Lower lobe of right lung (tissue), 2 donors: ENCODE data around the gene AMER3. TPM values are rescaled to one million over a fixed set of nuclear protein-coding genes. Genes with fewer than 3 reads are reported as not detected.

Source experiments
- ATAC-seq, 2 donors: fragments of 200-7000 bp; cut with Tn5 transposase; one replicate each; pipeline ENCODE4 v1.9.1; 2020 to 2022; ENCODE audit warnings: mild to moderate bottlenecking in 2 of 2, moderate library complexity in 2 of 2
- DNase-seq: peaks from one replicate; pipeline ENCODE4 v3.0.0-alpha.2; 2020
- H3K27ac ChIP-seq: fragments of 200-600 bp; one replicate; pipeline ENCODE4 v1.8.0; 2022
- H3K27me3 ChIP-seq: fragments of 200-600 bp; one replicate; pipeline ENCODE4 v1.8.0; 2022; ENCODE audit warnings: low read depth
- H3K36me3 ChIP-seq: fragments of 200-600 bp; one replicate; pipeline ENCODE4 v1.8.0; 2022; ENCODE audit warnings: mild to moderate bottlenecking
- H3K4me1 ChIP-seq: fragments of 200-600 bp; one replicate; pipeline ENCODE4 v1.8.0; 2022
- H3K4me3 ChIP-seq: fragments of 200-600 bp; one replicate; pipeline ENCODE4 v1.8.0; 2022; ENCODE audit warnings: mild to moderate bottlenecking
- H3K9me3 ChIP-seq: fragments of 200-600 bp; one replicate; pipeline ENCODE4 v1.8.0; 2022
- intact Hi-C: fragments of 100-400 bp; cut with DNase I; formaldehyde crosslinking; loops from one replicate; pipeline ENCODE4 v1.11.0; 2022
- total RNA-seq: library from RNA; stranded (reverse); fragmentation: NEBNext Ultra II Directional; extraction: Animal tissue kit (Norgen Biotek cat#: 25700); gene quantifications from one replicate; pipeline ENCODE4 v1.2.1, GENCODE V29; 2021
- TF ChIP-seq, protein P1 (sequence below): fragments of 200-600 bp; IDR thresholded peaks from one replicate; pipeline ENCODE4 v1.8.0; 2022; ENCODE audit warnings: antibody characterized with exemption, mild to moderate bottlenecking
- donor health status: DM: no; HTN: yes; CAD: no; lungs with severe emphysema.

AMER3 gene
- total RNA-seq, 1 donor from 2014 or later, result not detected

DNA sequence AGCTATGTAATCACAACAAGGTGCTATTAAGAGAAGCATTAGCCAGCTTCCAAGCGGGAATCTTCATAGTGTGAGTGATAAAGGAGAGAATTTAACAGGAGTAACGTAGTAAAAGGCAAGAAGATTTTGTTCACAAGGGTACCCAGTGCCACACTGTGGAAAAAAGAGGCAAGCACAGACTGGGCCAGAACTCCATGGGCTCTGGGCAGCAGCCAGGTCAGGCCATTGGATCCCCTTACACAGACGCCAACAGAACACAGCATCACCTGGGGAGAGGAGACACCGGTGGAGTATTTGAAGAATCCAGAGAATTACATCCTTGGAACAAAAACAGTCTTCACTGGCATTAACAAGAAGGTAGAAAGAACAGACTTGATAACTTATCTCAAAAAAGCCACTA lies 21.2 kb downstream of the AMER3 start:
- DNase-seq (no peak), ATAC-seq (no peak)
- Histone ChIP-seq H3K36me3 (no peaks in the 10 kb centered on the region), H3K27ac (no peak overlapping the region), H3K4me1 (no peaks in the 10 kb centered on the region), H3K27me3 (no peaks in the 10 kb centered on the region), H3K9me3 (no peaks in the 10 kb centered on the region), H3K4me3 (no peak overlapping the region)
- TF ChIP-seq, protein P1, sequence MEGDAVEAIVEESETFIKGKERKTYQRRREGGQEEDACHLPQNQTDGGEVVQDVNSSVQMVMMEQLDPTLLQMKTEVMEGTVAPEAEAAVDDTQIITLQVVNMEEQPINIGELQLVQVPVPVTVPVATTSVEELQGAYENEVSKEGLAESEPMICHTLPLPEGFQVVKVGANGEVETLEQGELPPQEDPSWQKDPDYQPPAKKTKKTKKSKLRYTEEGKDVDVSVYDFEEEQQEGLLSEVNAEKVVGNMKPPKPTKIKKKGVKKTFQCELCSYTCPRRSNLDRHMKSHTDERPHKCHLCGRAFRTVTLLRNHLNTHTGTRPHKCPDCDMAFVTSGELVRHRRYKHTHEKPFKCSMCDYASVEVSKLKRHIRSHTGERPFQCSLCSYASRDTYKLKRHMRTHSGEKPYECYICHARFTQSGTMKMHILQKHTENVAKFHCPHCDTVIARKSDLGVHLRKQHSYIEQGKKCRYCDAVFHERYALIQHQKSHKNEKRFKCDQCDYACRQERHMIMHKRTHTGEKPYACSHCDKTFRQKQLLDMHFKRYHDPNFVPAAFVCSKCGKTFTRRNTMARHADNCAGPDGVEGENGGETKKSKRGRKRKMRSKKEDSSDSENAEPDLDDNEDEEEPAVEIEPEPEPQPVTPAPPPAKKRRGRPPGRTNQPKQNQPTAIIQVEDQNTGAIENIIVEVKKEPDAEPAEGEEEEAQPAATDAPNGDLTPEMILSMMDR, result no peak
- intact Hi-C loops, result no loop called here

GRCh38 chr2:130778781-130779180 lies 23.4 kb downstream of the AMER3 start:
- Histone ChIP-seq H3K9me3 (no peaks in the 10 kb centered on the region), H3K4me3 (no peak overlapping the region), H3K4me1 (no peaks in the 10 kb centered on the region), H3K36me3 (no peaks in the 10 kb centered on the region), H3K27ac (no peak overlapping the region), H3K27me3 (no peaks in the 10 kb centered on the region)
- intact Hi-C loops, result no loop called here
- ATAC-seq (no peak), DNase-seq (no peak)
- TF ChIP-seq, protein P1, result no peak

DNA sequence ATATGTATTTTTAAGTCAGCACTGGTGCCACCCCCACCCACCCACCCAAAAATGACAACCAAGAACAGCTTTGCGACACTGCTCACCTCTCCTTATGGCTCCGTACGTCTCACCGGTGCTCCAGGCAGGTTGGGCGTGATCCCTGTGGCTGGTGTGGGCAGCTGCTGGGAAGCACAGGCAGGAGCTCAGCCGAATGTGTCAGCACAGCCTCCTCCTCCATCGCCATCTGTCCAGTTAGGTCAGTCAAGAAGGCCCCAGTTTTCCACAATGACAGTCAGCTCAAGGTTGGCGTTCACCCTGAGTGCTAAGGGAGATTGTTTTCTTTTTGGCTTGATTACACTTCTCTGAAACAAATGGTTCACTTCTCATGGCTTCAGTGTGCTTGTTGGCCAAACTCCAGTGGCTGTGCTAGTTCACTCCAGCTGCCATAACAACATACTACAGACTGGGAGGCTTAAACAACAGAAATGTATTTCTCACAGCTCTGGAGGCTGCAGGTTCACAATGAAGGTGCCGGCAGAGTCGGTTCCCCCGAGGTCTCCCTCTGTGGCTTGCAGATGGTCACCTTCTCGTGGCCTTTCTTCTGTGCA lies 30.2 kb downstream of the AMER3 start:
- Histone ChIP-seq H3K36me3 (no peaks in the 10 kb centered on the region), H3K27ac (no peak overlapping the region), H3K4me1 (no peaks in the 10 kb centered on the region), H3K4me3 (no peak overlapping the region), H3K9me3 (no peaks in the 10 kb centered on the region), H3K27me3 (no peaks in the 10 kb centered on the region)
- TF ChIP-seq, protein P1, result no peak
- DNase-seq, result no peak
- no peak for ATAC-seq
- intact Hi-C loops, result no loop called here

DNA sequence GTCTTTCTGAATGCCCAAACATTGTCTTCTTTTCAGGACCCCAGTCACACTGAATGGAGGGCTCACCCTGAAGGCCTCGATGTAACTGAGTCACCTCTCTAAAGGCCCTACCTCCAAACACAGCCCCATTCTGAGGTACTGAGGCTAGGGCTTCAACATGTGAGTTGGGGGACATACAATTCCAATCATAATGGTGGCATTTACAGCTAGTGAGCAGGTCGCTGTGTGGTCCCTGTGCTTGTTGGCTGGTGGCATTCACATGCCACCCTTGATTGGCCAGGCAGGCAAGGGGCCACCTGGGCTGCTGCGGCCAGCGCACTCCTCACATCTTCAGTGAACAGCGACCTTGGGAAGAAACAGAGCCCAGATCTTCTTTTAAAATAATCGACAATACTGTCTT lies 30.7 kb downstream of the AMER3 start:
- no peaks in the 10 kb centered on the region for H3K36me3 ChIP-seq
- intact Hi-C loops, result no loop called here
- TF ChIP-seq, protein P1, result no peak
- no peaks in the 10 kb centered on the region for H3K4me1 ChIP-seq
- no peak overlapping the region for H3K27ac ChIP-seq
- H3K27me3 ChIP-seq, result no peaks in the 10 kb centered on the region
- H3K4me3 ChIP-seq, result no peak overlapping the region
- DNase-seq (no peak), ATAC-seq (no peak)
- no peaks in the 10 kb centered on the region for H3K9me3 ChIP-seq

GRCh38 chr2:130787841-130788240 lies 32.5 kb downstream of the AMER3 start:
- ATAC-seq (no peak), DNase-seq (no peak)
- H3K4me1 ChIP-seq, result no peaks in the 10 kb centered on the region
- H3K4me3 ChIP-seq, result no peak overlapping the region
- intact Hi-C loops, result no loop called here
- no peak overlapping the region for H3K27ac ChIP-seq
- H3K9me3 ChIP-seq, result no peaks in the 10 kb centered on the region
- H3K36me3 ChIP-seq, result no peaks in the 10 kb centered on the region
- no peaks in the 10 kb centered on the region for H3K27me3 ChIP-seq
- TF ChIP-seq, protein P1, result no peak
